NCI-H345 treated with DMSO at 0.1 percent for 48 hours (cell line): ENCODE measurements around the gene CACNA2D2.

Experiments used
- DNase-seq: peaks from one replicate; lab custom pipeline; 2025; ENCODE audit not compliant: unreplicated experiment; lab: John Stamatoyannopoulos, UW

Gene CACNA2D2

GRCh38 chr3:50433954-50434353, 69.5 kb downstream of the CACNA2D2 start:
- no peak for DNase-seq

- DNase-seq = no peak
Observed at GRCh38 chr3:50430950-50431435, 72.4 kb downstream of the CACNA2D2 start.

GRCh38 chr3:50430191-50430590, 73.2 kb downstream of the CACNA2D2 start:
- DNase-seq = no peak

- DNase-seq = no peak
Observed at GRCh38 chr3:50428007-50428633, 75.3 kb downstream of the CACNA2D2 start.

GRCh38 chr3:50427217-50427616, 76.2 kb downstream of the CACNA2D2 start:
- no peak for DNase-seq

GRCh38 chr3:50425911-50426310, 77.5 kb downstream of the CACNA2D2 start:
- no peak for DNase-seq

GRCh38 chr3:50423543-50423942, 79.9 kb downstream of the CACNA2D2 start:
- DNase-seq = peak; percentile 42

- DNase-seq = no peak
Observed at GRCh38 chr3:50422153-50422552, 81.3 kb downstream of the CACNA2D2 start.

- DNase-seq = no peak
Observed at GRCh38 chr3:50419595-50420370, 83.7 kb downstream of the CACNA2D2 start.

- no peak for DNase-seq
Observed at GRCh38 chr3:50418850-50419249, 84.6 kb downstream of the CACNA2D2 start.

- DNase-seq = no peak
Observed at GRCh38 chr3:50417637-50418033, 85.8 kb downstream of the CACNA2D2 start.

GRCh38 chr3:50416736-50417636, 86.4 kb downstream of the CACNA2D2 start:
- DNase-seq = no peak

- DNase-seq = no peak
Observed at GRCh38 chr3:50415816-50416215, 87.6 kb downstream of the CACNA2D2 start.

GRCh38 chr3:50415061-50415460, 88.4 kb downstream of the CACNA2D2 start:
- DNase-seq = no peak

- DNase-seq = no peak
Observed at GRCh38 chr3:50414616-50415015, 88.8 kb downstream of the CACNA2D2 start.

GRCh38 chr3:50412231-50412754, 91.1 kb downstream of the CACNA2D2 start:
- DNase-seq = no peak

GRCh38 chr3:50411229-50411628, 92.2 kb downstream of the CACNA2D2 start:
- no peak for DNase-seq

GRCh38 chr3:50410608-50411139, 92.8 kb downstream of the CACNA2D2 start:
- no peak for DNase-seq

- DNase-seq = no peak
Observed at GRCh38 chr3:50410185-50410584, 93.2 kb downstream of the CACNA2D2 start.

- DNase-seq = no peak
Observed at GRCh38 chr3:50408443-50408944, 94.9 kb downstream of the CACNA2D2 start.

- DNase-seq = no peak
Observed at GRCh38 chr3:50406487-50406886, 96.9 kb downstream of the CACNA2D2 start.
